ENCODE data around the gene OBP2A. TPM values are rescaled to one million over a fixed set of nuclear protein-coding genes. Genes with fewer than 3 reads are reported as not detected.

The OBP2A gene
- not detected in 2 replicates for total RNA-seq

GRCh38 chr9:135545646-135546176, at the start of gene OBP2A:
OBP2A (plus strand) TSS chr9:135546126; CDS start chr9:135546181, 55 bp downstream.

GRCh38 chr9:135500525-135501260, 45.2 kb upstream of the OBP2A start, which contains the start of gene MRPS2:
MRPS2 (plus strand) TSS chr9:135500682; CDS start chr9:135500711, 29 bp downstream.

GRCh38 chr9:135520916-135521607, 24.9 kb upstream of the OBP2A start, which contains the start of gene LCN1:
LCN1 (plus strand) TSS chr9:135521440; CDS start chr9:135521498, 58 bp downstream.

GRCh38 chr9:135561391-135562234, 15.7 kb downstream of the OBP2A start, which contains the start of gene PAEP:
PAEP (plus strand) TSS chr9:135561756.

Other genes with a start within 250 kb of the OBP2A start
- gene PPP1R26, start 66.3 kb upstream of the OBP2A start, total RNA-seq: 9.1 and 10.0 TPM in 2 replicates
- 9.9 and 12.3 TPM in 2 replicates for gene MRPS2, start 45.4 kb upstream of the OBP2A start, total RNA-seq
- not detected in 2 replicates for gene LCN1, start 24.7 kb upstream of the OBP2A start, total RNA-seq
- gene PAEP, start 15.6 kb downstream of the OBP2A start, total RNA-seq: not detected in 2 replicates
- gene GLT6D1, start 93.4 kb downstream of the OBP2A start, total RNA-seq: not detected in 2 replicates
- not detected in 2 replicates for gene LCN9, start 117.2 kb downstream of the OBP2A start, total RNA-seq
- not detected in 2 replicates for gene SOHLH1, start 153.4 kb downstream of the OBP2A start, total RNA-seq
- not detected in 2 replicates for gene KCNT1, start 156.1 kb downstream of the OBP2A start, total RNA-seq

Data from dermis lymphatic vessel endothelial cell (primary cell).